MM.1S (cell line): Measurements from ENCODE around the gene S100A7.

ENCODE experiments used
- DNase-seq: peaks from one replicate; pipeline ENCODE4 v3.0.0-alpha.2; 2015
- H2AFZ ChIP-seq: fragments of 300-600 bp; sonication (generic); 2 replicates; pipeline ENCODE4 v1.6.0; 2016; ENCODE audit warnings: antibody characterized with exemption, low read length
- H3F3A ChIP-seq: fragments of 300-600 bp; sonication (generic); 2 replicates; pipeline ENCODE4 v1.6.1; 2016; ENCODE audit warnings: mild to moderate bottlenecking, antibody characterized with exemption, low read length, moderate library complexity, mixed read lengths; ENCODE audit not compliant: insufficient read depth
- H3K27ac ChIP-seq: fragments of 300-600 bp; sonication (generic); 2 replicates; pipeline ENCODE4 v1.5.1; 2016; ENCODE audit warnings: mild to moderate bottlenecking, low read length
- H3K27me3 ChIP-seq: fragments of 300-600 bp; sonication (generic); replicated peaks from 2 replicates; pipeline ENCODE4 v1.6.0; 2016; ENCODE audit warnings: low read length; ENCODE audit not compliant: insufficient read depth
- H3K36me3 ChIP-seq: fragments of 300-600 bp; sonication (generic); replicated peaks from 2 replicates; pipeline ENCODE4 v1.6.1; 2016; ENCODE audit warnings: mild to moderate bottlenecking, low read length, mixed read lengths; ENCODE audit not compliant: insufficient read depth
- H3K4me1 ChIP-seq: fragments of 300-600 bp; sonication (generic); 2 replicates; pipeline ENCODE4 v1.6.1; 2016; ENCODE audit warnings: low read length, mixed read lengths
- H3K4me2 ChIP-seq: fragments of 300-600 bp; sonication (generic); 2 replicates; pipeline ENCODE4 v1.6.0; 2016; ENCODE audit warnings: low read depth, low read length
- H3K4me3 ChIP-seq: fragments of 300-600 bp; sonication (generic); 2 replicates; pipeline ENCODE4 v1.5.1; 2016; ENCODE audit warnings: low read length, mixed read lengths
- H3K79me2 ChIP-seq: fragments of 300-600 bp; sonication (generic); 2 replicates; pipeline ENCODE4 v1.6.1; 2016; ENCODE audit warnings: mixed run types, low read length, mixed read lengths
- H3K9ac ChIP-seq: fragments of 300-600 bp; sonication (generic); 2 replicates; pipeline ENCODE4 v1.6.1; 2016; ENCODE audit warnings: low read length, mixed read lengths
- H3K9me2 ChIP-seq: fragments of 300-600 bp; sonication (generic); replicated peaks from 2 replicates; pipeline ENCODE4 v1.6.1; 2016; ENCODE audit warnings: mild to moderate bottlenecking, low read length, mixed read lengths; ENCODE audit not compliant: insufficient read depth
- H3K9me3 ChIP-seq: fragments of 300-600 bp; sonication (generic); replicated peaks from 2 replicates; pipeline ENCODE4 v1.6.1; 2016; ENCODE audit warnings: mild to moderate bottlenecking, low read length, mixed read lengths; ENCODE audit not compliant: insufficient read depth
- H4K20me1 ChIP-seq: fragments of 300-600 bp; sonication (generic); 2 replicates; pipeline ENCODE4 v1.6.1; 2016; ENCODE audit warnings: mild to moderate bottlenecking, low read length, moderate library complexity, mixed read lengths; ENCODE audit not compliant: insufficient read depth
- EZH2 ChIP-seq: fragments of 300-600 bp; sonication (generic); optimal IDR thresholded peaks from 2 replicates; pipeline ENCODE3; 2017; ENCODE audit warnings: low read depth, mild to moderate bottlenecking, antibody characterized with exemption, low read length, mixed read lengths
- EZH2phosphoT487 ChIP-seq: fragments of 300-600 bp; sonication (generic); IDR thresholded peaks from 2 replicates; pipeline ENCODE4 v1.6.1; 2018; ENCODE audit warnings: antibody characterized with exemption, low read length
- TF ChIP-seq, protein P1 (sequence below): fragments of 300-600 bp; sonication (generic); IDR thresholded peaks from 2 replicates; pipeline ENCODE4 v1.5.1; 2016; ENCODE audit warnings: antibody characterized with exemption, low read length, mixed read lengths

S100A7 gene

DNA sequence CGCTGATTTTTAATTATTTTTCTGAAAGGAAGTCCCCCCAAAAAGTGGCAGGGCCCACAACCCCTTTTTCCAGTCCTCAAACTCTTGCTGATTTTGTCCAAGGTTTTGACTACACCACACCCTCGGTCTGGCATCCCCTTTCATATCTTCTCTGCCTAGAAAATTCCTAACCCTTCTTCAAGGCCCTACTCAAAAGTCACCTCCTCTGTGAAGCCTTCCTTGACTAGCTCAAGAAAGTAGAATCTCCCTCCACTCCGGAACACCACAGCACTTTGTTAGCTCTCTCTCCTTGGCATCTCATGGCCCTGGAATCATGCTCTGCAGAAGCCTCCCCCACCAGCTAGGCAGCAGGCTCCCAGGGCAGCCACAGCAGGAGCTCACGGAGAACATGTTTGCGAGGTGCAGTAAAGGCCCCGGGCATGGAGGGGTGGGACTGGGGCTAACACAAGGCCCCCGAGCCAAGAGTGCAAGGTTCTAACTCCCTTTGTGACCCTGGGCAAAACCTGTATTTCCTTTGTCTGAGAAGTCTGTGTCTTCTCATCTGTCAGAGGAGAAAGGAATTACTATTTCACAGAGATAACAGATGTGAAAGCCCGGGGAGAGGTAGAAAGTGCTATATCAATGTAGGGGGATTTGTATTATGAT, 17.7 kb upstream of the S100A7 start:
- H3K9me3 ChIP-seq = no peaks in the 10 kb centered on the region
- H3K4me1 ChIP-seq = no peaks in the 10 kb centered on the region
- H3K27ac ChIP-seq = no peak overlapping the region
- no peak overlapping the region for H2AFZ ChIP-seq
- no peaks in the 10 kb centered on the region for H3K27me3 ChIP-seq
- DNase-seq = no peak
- H4K20me1 ChIP-seq = no peaks in the 10 kb centered on the region
- TF ChIP-seq, protein P1, sequence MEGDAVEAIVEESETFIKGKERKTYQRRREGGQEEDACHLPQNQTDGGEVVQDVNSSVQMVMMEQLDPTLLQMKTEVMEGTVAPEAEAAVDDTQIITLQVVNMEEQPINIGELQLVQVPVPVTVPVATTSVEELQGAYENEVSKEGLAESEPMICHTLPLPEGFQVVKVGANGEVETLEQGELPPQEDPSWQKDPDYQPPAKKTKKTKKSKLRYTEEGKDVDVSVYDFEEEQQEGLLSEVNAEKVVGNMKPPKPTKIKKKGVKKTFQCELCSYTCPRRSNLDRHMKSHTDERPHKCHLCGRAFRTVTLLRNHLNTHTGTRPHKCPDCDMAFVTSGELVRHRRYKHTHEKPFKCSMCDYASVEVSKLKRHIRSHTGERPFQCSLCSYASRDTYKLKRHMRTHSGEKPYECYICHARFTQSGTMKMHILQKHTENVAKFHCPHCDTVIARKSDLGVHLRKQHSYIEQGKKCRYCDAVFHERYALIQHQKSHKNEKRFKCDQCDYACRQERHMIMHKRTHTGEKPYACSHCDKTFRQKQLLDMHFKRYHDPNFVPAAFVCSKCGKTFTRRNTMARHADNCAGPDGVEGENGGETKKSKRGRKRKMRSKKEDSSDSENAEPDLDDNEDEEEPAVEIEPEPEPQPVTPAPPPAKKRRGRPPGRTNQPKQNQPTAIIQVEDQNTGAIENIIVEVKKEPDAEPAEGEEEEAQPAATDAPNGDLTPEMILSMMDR = no peak
- no peak for TF ChIP-seq EZH2phosphoT487
- no peak for TF ChIP-seq EZH2
- H3K4me2 ChIP-seq = no peak overlapping the region
- no peaks in the 10 kb centered on the region for H3K9me2 ChIP-seq
- no peaks in the 10 kb centered on the region for H3K79me2 ChIP-seq
- no peaks in the 10 kb centered on the region for H3K36me3 ChIP-seq
- no peaks in the 10 kb centered on the region for H3F3A ChIP-seq
- no peak overlapping the region for H3K9ac ChIP-seq
- H3K4me3 ChIP-seq = no peak overlapping the region

DNA sequence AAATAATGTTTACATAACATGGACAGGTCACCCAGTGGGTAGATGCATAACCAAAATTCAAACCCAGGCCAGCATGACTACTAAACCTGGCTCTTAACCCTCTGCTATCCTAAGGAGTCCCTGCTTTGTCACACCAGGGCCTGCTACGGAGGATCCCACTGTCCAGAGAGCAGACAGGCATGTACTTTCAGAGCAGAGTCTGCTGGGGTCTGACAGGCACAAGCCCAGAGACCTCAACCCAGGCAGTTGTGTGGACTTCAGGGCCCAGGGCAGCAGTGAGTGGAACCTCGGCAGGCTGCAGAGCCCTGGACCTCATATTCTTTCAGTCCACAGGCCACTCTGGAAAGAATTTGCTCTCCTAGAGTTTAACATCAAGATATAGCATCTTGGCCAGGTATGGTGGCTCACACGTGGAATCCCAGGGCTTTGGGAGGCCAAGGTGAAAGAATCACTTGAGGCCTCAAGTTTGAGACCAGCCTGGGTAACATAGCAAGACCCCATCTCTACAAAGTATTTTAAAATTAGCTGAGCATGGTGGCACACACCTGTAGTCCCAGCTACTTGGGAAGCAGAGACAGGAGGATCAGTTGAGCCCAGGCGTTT, 16.1 kb upstream of the S100A7 start:
- Histone ChIP-seq H3F3A (no peaks in the 10 kb centered on the region), H3K79me2 (no peaks in the 10 kb centered on the region), H3K9me2 (no peaks in the 10 kb centered on the region), H3K27ac (no peak overlapping the region), H3K9ac (no peak overlapping the region), H3K36me3 (no peaks in the 10 kb centered on the region), H3K4me2 (no peak overlapping the region), H3K4me1 (no peaks in the 10 kb centered on the region), H3K27me3 (no peaks in the 10 kb centered on the region), H3K4me3 (no peak overlapping the region), H4K20me1 (no peaks in the 10 kb centered on the region), H2AFZ (no peak overlapping the region), H3K9me3 (no peaks in the 10 kb centered on the region)
- no peak for TF ChIP-seq EZH2
- TF ChIP-seq, protein P1 = no peak
- DNase-seq = no peak

DNA sequence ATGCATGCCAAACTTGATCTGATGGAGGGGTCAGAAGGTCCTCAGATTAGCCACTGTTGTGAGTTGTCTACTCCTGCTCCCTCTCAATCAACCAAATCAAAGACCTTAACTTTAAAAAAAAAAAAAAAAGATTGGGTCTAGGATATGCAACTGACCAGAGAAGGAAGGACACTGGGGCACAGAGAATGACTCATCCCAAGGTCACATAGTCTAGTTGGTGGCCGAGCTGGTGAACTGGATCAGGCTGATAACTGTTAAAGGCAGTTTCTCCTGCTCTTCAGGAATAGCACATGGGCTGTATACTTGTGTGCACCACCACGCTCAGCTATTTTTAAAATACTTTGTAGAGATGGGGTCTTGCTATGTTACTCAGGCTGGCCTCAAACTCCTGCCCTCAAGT, 14.8 kb upstream of the S100A7 start:
- Histone ChIP-seq H3K4me2 (no peak overlapping the region), H3K4me3 (no peak overlapping the region), H3K4me1 (no peaks in the 10 kb centered on the region), H3K27me3 (no peaks in the 10 kb centered on the region), H3K79me2 (no peaks in the 10 kb centered on the region), H4K20me1 (no peaks in the 10 kb centered on the region), H3K9me2 (no peaks in the 10 kb centered on the region), H3K9me3 (no peaks in the 10 kb centered on the region), H3K36me3 (no peaks in the 10 kb centered on the region), H3F3A (no peaks in the 10 kb centered on the region), H3K27ac (no peak overlapping the region), H3K9ac (no peak overlapping the region), H2AFZ (no peak overlapping the region)
- TF ChIP-seq, protein P1 = no peak
- no peak for TF ChIP-seq EZH2phosphoT487
- TF ChIP-seq EZH2 = no peak
- DNase-seq = no peak
